ENCODE data around the gene STK32B.

DNA sequence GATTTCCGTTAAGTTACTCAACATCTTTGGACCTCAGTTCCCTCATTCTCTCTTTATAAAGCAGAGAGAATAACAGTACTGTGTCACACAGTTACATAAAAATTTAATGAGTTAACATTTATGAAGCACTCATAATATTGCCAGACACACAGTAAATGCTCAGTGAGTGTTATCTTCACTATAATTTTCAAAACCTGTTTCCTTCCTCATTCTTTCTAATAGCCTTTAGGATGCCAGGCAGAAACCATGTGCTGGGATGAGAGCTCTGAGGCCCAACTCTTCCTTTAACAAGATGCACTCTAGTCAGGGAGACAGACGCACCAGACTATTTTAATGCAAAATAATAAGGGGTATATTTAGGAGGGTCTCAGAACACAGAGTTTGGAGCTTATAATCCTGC is 208.2 kb downstream of the STK32B start:
- TF ChIP-seq POLR2A (IDR thresholded peaks at IDR 0.05) = no peak
- TF ChIP-seq, protein P1, sequence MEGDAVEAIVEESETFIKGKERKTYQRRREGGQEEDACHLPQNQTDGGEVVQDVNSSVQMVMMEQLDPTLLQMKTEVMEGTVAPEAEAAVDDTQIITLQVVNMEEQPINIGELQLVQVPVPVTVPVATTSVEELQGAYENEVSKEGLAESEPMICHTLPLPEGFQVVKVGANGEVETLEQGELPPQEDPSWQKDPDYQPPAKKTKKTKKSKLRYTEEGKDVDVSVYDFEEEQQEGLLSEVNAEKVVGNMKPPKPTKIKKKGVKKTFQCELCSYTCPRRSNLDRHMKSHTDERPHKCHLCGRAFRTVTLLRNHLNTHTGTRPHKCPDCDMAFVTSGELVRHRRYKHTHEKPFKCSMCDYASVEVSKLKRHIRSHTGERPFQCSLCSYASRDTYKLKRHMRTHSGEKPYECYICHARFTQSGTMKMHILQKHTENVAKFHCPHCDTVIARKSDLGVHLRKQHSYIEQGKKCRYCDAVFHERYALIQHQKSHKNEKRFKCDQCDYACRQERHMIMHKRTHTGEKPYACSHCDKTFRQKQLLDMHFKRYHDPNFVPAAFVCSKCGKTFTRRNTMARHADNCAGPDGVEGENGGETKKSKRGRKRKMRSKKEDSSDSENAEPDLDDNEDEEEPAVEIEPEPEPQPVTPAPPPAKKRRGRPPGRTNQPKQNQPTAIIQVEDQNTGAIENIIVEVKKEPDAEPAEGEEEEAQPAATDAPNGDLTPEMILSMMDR (IDR thresholded peaks at IDR 0.05) = no peak

All from lower leg skin (tissue), 3 donors.